T-helper 2 cell treated with Interferon-gamma antibody and Interleukin-4, amounts not matched to agents 5 μg/mL and 100 μg/mL, for 36 hours (primary cell): ENCODE results near the gene TMEM129.

Experiments
- DNase-seq: peaks from one replicate; pipeline ENCODE4 v3.0.0; 2021; ENCODE audit warnings: low spot score
- H3K27ac Mint-ChIP-seq: one replicate; pipeline ENCODE4 v1.8.0; 2021; ENCODE audit warnings: mild to moderate bottlenecking, mixed read lengths
- H3K27me3 Mint-ChIP-seq: one replicate; pipeline ENCODE4 v1.8.0; 2021; ENCODE audit warnings: low read depth, mixed read lengths
- H3K36me3 Mint-ChIP-seq: one replicate; pipeline ENCODE4 v1.8.0; 2021; ENCODE audit warnings: low read depth, mixed read lengths
- H3K4me1 Mint-ChIP-seq: one replicate; pipeline ENCODE4 v1.8.0; 2021; ENCODE audit warnings: low read depth, mixed read lengths
- H3K4me3 Mint-ChIP-seq: one replicate; pipeline ENCODE4 v1.8.0; 2022; ENCODE audit warnings: mild to moderate bottlenecking, moderate library complexity, mixed read lengths
- H3K9me3 Mint-ChIP-seq: one replicate; pipeline ENCODE4 v1.8.0; 2021; ENCODE audit warnings: mixed read lengths

TMEM129 gene

GRCh38 chr4:1727117-1728031, 6.3 kb upstream of the TMEM129 start:
- Mint-ChIP-seq H3K4me1 (peaks cover 26% of the 10 kb centered on the region), H3K27ac (peak overlapping the region; percentile 39), H3K9me3 (no peaks in the 10 kb centered on the region), H3K36me3 (peaks cover 68% of the 10 kb centered on the region), H3K27me3 (no peaks in the 10 kb centered on the region), H3K4me3 (no peak overlapping the region)
- DNase-seq, result no peak

DNA sequence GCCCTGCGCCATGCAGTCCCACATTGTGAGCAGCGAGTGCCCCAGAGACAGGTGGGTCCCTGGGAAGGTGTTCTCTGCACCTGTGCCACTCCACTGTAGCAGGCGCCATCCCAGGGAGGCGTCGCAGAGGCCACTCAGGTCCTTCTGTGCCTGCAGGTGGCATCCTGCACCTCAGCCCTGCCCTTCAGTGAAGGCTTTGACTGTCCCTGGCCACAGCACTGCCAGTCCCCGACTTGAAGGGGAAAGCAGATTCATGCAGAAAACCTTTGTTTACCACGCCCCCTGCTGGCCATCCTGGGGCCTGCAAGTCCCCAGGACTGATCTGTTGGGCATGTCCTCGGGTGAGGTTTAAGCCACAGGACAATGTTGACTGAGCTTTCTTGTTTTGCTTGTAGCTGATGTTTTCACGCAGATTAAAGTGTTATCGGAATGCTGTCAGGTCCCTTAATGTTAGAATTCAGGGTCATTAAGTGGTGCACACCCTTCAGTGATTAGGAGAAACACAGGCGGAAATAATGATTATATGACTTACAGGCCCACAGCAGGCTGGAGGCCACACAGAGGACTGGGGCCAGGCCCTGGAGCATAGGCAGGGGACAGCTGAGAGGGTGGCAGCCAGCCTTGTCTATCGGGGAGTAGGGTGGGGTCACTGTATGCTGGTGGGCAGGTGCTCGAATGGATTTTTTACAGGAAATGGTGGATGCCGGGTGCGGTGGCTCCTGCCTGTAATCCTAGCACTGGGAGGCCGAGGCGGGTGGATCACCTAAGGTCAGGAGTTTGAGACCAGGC, 5.2 kb upstream of the TMEM129 start:
- peak; percentile 79 for DNase-seq
- H3K4me3 Mint-ChIP-seq, result peak overlapping the region; percentile 20

GRCh38 chr4:1725521-1725920, 4.4 kb upstream of the TMEM129 start:
- H3K4me3 Mint-ChIP-seq, result peak overlapping the region; percentile 33
- DNase-seq, result no peak
- peaks cover 65% of the 10 kb centered on the region for H3K36me3 Mint-ChIP-seq
- H3K4me1 Mint-ChIP-seq, result peaks cover 26% of the 10 kb centered on the region
- peak overlapping the region; percentile 77 for H3K27ac Mint-ChIP-seq
- no peaks in the 10 kb centered on the region for H3K9me3 Mint-ChIP-seq
- no peaks in the 10 kb centered on the region for H3K27me3 Mint-ChIP-seq

More for the DNA sequence above, 5.2 kb upstream of the TMEM129 start:
- Mint-ChIP-seq H3K9me3 (no peaks in the 10 kb centered on the region), H3K4me1 (peaks cover 26% of the 10 kb centered on the region), H3K27ac (peak overlapping the region; percentile 39), H3K27me3 (no peaks in the 10 kb centered on the region), H3K36me3 (peaks cover 69% of the 10 kb centered on the region)

DNA sequence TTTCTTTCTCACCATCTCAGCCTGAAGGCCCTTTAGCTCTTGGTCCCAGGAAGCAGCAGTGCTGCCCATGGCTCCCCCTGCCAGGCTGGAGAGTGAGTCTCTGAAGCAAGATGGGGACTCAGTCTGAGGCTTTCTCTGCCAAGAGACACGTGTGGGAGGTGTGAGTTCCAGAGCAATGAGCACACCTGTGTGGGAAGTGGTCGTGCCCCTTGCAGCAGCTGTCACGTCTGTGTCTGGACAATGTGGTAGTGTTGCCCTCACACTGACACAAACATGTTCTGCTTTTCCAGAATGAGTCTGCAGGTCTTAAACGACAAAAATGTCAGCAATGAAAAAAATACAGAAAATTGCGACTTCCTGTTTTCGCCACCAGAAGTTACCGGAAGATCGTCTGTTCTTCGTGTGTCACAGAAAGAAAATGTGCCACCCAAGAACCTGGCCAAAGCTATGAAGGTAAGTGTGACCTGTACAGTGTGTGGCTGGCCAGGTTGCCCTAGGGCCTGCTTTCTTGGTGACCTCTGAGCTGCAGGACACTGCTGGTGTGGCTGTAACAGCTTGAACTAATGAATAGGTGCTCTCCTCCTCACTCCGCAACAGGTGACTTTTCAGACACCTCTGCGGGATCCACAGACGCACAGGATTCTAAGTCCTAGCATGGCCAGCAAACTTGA, 2.1 kb upstream of the TMEM129 start:
- peaks cover 29% of the 10 kb centered on the region for H3K4me1 Mint-ChIP-seq
- DNase-seq, result peak; percentile 49
- no peaks in the 10 kb centered on the region for H3K27me3 Mint-ChIP-seq
- peaks cover 54% of the 10 kb centered on the region for H3K36me3 Mint-ChIP-seq
- peak overlapping the region; percentile 96 for H3K27ac Mint-ChIP-seq
- H3K4me3 Mint-ChIP-seq, result peak overlapping the region; percentile 93
- H3K9me3 Mint-ChIP-seq, result no peaks in the 10 kb centered on the region

- H3K4me3 Mint-ChIP-seq, result peak overlapping the region; percentile 93
- H3K27ac Mint-ChIP-seq, result peak overlapping the region; percentile 96
- H3K27me3 Mint-ChIP-seq, result no peaks in the 10 kb centered on the region
- H3K36me3 Mint-ChIP-seq, result peaks cover 49% of the 10 kb centered on the region
- DNase-seq, result no peak
- no peaks in the 10 kb centered on the region for H3K9me3 Mint-ChIP-seq
- H3K4me1 Mint-ChIP-seq, result peaks cover 29% of the 10 kb centered on the region
Measured at GRCh38 chr4:1722551-1723118, 1.5 kb upstream of the TMEM129 start.

DNA sequence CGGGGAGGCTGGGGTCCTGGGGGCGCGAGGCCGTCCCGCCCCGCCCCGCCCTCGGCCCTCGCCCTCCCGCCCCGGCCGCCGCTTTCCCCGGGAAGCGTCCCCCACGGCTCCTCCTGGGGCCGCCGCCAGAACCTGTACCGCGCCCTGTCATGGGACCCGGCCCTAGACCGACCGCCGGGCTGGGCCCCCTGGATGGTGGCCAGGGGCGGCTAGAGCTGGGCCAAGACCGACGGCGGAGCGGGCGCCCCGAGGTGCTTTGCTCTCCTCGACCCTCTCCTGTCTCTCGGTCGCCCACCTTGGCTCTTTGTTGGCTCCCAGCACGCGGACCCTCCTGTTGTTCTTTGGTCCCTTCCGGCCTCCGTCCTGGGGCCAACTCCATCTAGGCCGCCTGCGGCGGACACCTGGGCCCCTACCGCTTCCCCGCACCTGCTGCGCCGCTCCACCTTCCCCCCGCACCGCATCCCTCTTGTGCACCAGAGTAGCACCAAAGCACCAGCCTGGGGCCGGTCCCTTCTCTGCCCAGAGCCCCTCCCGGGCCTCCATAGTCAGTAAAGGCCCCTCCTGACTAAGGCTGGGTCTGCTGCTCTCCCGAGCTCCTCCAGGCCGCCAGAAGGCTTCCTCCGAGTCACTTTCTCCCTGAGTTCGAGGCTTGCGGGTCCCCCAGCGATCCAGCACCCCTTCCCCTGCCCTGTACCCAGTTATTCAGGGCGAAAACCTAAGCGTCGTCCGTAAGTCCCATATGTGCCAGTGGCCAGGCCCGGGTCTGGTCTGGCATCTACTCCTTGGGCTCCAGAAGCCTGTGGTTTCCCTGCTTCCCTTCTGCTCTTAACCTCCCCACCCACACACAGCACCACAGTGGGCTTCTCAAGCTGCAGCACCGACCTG, 785 bp upstream of the TMEM129 start:
- Mint-ChIP-seq H3K4me3 (peak overlapping the region; percentile 93), H3K36me3 (peaks cover 41% of the 10 kb centered on the region), H3K27me3 (no peaks in the 10 kb centered on the region), H3K4me1 (peaks cover 29% of the 10 kb centered on the region), H3K27ac (peak overlapping the region; percentile 96), H3K9me3 (no peaks in the 10 kb centered on the region)
- DNase-seq, result no peak

DNA sequence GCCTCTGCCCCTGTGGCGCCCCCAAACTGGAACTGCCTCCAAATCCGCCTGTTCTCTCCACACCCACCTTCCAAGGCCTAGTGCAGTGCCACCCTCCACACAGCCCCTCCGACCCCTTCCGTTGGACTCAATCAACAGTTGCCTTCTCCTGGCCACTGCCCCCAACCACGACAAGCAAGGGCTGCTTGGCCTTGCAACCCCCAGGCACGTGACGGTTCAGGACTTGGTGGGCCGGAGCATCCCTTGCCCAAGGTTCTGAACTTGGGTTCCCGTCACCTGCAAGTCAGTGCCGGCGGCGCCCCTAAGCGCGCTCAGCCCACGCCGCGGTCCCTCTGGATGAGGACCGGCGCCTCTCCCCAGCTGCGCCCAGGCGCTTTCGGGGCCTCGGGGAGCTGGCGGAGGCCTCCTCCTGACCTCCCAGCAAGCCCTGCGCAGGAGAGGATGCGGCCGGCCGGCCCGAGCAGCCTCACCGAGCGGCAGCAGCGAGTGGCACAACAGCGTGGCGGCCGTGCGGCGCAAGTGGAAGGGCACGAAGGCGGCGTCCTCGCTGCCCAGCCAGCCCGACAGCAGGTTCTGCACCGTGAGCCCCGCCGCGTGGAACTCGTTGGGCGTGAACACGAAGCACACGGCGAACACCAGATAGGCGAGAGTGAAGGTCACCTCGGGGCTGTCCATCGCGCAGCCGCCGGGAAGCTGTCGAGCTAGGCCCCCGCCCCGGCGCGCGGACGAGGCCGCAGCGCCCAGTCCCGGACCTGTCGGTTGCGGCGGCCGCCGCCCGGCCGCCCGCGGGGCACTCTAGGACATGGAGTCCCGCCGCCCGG, 750 bp downstream of the TMEM129 start:
- Mint-ChIP-seq H3K27ac (peak overlapping the region; percentile 95), H3K27me3 (no peaks in the 10 kb centered on the region), H3K36me3 (peaks cover 41% of the 10 kb centered on the region), H3K9me3 (no peaks in the 10 kb centered on the region), H3K4me1 (peaks cover 28% of the 10 kb centered on the region), H3K4me3 (peak overlapping the region; percentile 87)
- DNase-seq, result peak; percentile 53

- no peaks in the 10 kb centered on the region for H3K9me3 Mint-ChIP-seq
- H3K27me3 Mint-ChIP-seq, result no peaks in the 10 kb centered on the region
- H3K36me3 Mint-ChIP-seq, result peaks cover 43% of the 10 kb centered on the region
- peaks cover 30% of the 10 kb centered on the region for H3K4me1 Mint-ChIP-seq
- H3K4me3 Mint-ChIP-seq, result peak overlapping the region; percentile 61
- peak overlapping the region; percentile 57 for H3K27ac Mint-ChIP-seq
- DNase-seq, result no peak
Measured at GRCh38 chr4:1718095-1718850, 2.9 kb downstream of the TMEM129 start.

GRCh38 chr4:1717129-1718094, 3.7 kb downstream of the TMEM129 start:
- H3K4me3 Mint-ChIP-seq, result no peak overlapping the region
- H3K27ac Mint-ChIP-seq, result no peak overlapping the region

GRCh38 chr4:1716065-1716945, 4.8 kb downstream of the TMEM129 start:
- no peaks in the 10 kb centered on the region for H3K9me3 Mint-ChIP-seq
- no peak overlapping the region for H3K4me3 Mint-ChIP-seq
- DNase-seq, result no peak
- no peaks in the 10 kb centered on the region for H3K27me3 Mint-ChIP-seq
- H3K36me3 Mint-ChIP-seq, result peaks cover 36% of the 10 kb centered on the region
- H3K4me1 Mint-ChIP-seq, result peaks cover 27% of the 10 kb centered on the region
- no peak overlapping the region for H3K27ac Mint-ChIP-seq

More at GRCh38 chr4:1717129-1718094, 3.7 kb downstream of the TMEM129 start:
- Mint-ChIP-seq H3K4me1 (peaks cover 26% of the 10 kb centered on the region), H3K36me3 (peaks cover 40% of the 10 kb centered on the region), H3K9me3 (no peaks in the 10 kb centered on the region), H3K27me3 (no peaks in the 10 kb centered on the region)
- DNase-seq, result no peak
